NCI-H774 (cell line): Measurements from ENCODE around the gene NOP10.
"Not testable (repeated sequence)": the region's sequence is repeated elsewhere in the genome, so short reads cannot be mapped to it uniquely, and the experiment has no call there.

Source experiments
- DNase-seq: peaks from one replicate; lab custom pipeline; 2025; lab: John Stamatoyannopoulos, UW

NOP10 gene

DNA sequence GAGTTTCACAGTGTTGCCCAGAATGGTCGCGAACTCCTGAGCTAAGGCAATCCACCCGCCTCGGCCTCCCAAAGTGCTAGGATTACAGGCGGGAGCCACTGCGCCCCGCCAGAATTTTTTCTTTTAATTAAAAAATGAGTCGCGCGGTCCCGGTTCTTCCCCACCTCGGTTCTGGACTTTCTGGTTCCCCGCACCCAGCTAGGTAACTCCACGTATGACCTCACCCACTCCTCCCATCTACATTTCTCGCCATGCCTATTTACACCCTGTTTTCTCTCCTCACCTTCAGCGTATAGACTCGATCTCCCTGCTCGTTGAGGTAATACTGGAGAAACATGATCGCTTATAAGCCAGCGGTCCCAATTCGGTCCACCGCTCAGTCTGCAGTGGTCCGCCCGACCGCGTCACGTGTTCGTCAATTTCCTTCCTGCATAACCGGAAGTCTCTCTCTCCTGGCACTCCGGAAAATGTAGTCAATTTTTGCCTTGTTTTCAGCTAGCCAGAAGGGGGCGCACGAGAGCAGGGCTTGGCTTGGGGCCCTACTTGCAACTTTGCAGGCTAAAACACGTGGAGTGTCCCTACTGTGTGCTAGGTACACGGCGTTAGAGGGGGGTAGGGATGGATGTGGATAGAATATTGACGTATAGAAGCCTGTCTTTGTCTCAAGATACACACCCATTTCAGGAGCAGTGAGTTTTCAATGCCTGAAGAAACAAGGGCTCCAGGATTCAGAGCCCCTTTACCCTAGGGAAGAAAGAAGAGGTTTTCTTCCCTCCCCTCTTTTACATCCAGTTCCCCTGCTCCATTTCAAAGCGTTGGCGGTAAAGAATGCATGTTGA, at the start of gene NOP10, which contains the start of gene NUTM1:
TSS of gene NOP10 (minus strand) at position 400 of the 839 bp plus-strand sequence. CDS start at position 337, 63 bp downstream.
TSS of gene NUTM1 (plus strand) at position 579 of the 839 bp plus-strand sequence. CDS start 382 bp downstream, outside the sequence.
- DNase-seq, result peak; percentile 88

DNA sequence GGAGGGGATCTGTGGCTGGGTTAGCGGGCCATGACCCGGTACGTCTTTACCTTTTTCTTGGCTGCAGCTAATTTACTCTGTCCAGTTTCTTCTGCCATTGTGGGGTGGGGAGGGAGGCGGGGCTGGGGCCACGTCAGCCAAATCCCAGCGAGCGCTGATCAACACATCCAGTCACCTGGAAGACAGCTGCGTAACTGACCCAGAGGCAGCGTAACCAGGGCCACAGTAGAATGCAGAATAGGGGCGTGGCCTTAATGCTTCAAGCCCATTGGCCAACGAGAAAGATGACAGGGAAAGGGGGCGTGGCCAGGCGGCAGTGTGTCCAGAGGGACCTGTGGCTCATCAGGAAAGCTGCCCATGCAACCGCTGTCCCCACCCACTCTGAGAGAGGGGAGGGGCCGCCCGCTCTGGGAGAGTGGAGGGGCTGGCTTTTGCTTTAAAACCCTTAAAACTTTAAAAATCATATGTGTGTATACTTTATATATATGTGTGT, 46.7 kb upstream of the NOP10 start:
- not testable (repeated sequence) for DNase-seq

DNA sequence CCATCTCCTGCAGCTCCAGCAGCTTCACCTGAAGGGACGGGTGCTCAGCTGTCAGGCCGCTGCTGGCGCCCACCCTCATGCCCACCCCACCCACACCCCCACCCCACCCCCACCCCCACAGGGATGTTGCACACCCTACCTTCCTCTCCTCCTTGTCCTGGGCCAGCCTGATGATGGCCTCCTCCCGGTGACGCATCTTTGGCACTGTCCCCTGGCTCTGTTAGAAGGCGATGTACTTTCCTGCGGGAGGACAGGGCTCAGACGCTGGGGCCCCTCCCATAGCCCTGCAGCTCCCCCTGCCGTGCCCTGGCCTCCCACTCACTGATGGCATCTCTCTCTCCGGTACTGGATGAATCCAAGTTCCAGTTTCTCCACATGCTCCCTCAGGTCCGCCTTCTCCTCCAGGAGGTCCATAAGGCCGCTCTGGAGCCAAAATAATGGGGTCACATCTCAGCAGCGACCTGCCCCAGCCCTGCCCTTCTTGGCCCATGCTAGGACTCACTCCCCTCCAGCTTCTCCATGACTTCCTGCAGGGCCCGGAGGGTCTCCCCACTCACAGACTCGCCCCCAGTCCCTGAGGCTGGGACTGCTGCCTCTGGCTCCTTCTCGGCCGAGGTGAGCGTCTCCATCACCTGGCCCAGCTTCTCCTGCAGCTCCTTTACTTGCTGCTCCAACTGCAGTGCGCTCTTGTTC, 39.0 kb upstream of the NOP10 start:
- DNase-seq, result not testable (repeated sequence)

DNA sequence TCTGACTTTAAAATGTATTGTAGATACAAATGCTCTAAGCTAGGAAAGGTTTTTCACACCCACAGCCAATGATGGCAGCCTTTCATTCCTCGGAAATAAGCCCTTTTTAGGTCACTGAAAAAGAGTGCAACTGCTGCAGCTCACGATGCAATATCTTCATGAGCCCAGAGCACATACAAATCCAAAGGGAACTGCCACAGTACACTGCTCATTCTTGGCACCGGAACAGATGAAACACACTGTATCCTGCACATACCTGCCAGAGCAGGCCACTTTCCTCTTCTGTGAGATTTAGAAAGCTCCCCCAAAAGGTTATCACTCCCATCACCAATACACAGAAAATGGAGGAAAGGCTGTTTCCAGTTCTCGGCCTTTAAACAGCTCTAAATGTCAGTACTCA, 37.6 kb upstream of the NOP10 start:
- DNase-seq, result not testable (repeated sequence)

DNA sequence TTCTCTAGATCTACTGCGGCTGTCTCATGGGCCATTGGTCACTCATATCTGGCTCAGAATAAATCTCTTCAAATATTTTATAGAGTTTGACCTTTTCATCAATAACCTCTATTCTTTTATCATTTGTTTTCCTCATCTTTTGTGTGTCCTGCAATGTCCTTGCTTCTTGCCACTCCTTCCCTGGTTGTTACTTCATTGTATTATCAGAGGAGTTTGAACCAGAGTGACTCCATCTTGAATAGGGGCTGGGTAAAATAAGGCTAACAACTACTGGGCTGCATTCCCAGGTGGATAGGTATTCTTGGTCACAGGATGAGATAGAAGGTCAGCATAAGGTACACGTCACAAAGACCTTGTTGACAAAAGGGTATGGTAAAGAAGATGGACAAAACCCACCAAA, 33.9 kb upstream of the NOP10 start:
- no peak for DNase-seq

DNA sequence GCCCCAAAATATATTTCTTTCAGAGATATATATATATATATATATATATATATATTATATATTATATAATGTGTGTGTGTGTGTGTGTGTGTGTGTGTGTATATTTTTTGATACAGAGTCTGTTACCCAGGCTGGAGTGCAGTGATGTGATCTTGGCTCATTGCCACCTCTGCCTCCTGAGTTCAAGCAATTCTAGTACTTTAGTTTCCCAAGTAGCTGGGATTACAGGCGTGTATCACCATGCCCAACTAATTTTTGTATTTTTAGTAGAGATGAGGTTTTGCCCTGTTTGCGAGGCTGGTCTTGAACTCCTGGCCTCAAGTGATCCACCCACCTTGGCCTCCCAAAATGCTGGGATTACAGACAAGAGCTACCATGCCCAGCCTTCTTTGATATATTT, 32.6 kb upstream of the NOP10 start:
- DNase-seq, result not testable (repeated sequence)

DNA sequence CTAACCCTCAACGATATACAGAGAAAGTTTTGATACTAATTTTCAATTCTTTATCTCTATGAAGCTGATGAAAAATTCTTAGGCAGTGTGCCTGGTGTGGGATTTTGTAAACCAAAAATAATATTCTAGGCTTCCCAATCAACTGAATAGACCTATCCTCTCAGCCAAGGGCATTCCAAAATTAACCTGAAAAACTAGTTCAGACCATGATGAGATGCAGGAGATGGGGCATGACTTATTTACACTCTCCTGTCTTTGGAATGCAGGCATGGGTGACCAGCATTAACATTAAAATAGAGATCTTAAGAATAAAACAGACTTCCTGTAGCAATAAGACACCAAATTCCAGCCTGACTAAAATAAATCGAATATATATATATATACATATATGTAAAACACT, 31.9 kb upstream of the NOP10 start:
- DNase-seq, result no peak

DNA sequence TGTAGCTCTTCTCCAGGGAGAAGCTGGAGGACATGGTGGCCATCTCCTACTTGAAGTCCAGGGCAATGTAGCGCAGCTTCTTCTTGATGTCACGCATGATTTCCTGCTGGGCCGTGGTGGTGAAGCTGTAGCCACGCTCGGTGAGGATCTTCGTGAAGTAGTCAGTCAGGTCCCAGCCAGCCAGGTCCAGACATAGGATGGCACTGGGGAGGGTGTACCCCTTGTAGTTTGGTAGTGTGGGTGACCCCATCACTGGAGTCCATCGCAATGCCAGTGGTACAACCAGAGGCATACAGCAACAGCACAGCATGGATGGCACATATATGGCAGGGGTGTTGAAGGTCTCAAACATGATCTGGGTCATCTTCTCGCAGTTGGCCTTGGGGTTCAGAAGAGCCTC, 31.0 kb upstream of the NOP10 start:
- no peak for DNase-seq

DNA sequence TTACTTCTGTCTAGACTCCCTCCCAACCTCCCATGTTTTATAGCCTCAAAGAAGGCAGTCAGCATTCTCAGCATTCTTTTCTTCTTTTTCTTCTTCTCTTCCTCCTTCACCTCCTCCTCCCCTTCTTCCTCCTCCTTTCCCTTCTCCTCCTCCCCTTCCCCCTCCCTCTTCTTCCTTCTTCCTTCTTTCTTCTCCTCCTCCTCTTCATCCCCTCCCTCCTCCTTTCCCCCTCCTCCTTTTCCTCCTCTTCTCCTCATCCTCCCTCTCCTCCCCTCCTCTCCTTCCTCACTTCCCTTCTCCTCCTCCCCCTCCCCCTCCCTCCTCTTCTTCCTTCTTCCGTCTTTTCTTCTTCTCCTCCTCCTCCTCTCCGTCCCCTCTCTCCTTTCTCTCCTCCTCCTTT, 27.7 kb upstream of the NOP10 start:
- no peak for DNase-seq

DNA sequence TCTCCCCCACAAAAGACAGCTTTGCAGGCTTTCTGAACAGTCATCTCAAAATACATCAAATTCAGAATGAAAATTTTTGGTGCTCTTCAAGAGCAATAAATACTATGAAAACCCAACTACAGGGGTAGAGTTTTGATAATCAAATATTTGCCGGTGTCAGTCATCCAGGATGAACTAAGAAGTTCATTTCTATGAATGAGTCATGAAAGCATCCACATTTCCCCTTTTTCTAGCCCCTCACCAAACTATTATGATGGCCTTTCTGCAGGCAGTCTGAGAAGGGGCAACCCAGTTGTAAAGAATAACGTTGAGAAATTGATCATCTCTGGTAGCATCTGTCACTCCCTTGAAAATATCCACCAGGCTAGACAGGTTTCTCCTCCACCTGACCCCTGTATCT, 27.2 kb upstream of the NOP10 start:
- DNase-seq, result no peak

DNA sequence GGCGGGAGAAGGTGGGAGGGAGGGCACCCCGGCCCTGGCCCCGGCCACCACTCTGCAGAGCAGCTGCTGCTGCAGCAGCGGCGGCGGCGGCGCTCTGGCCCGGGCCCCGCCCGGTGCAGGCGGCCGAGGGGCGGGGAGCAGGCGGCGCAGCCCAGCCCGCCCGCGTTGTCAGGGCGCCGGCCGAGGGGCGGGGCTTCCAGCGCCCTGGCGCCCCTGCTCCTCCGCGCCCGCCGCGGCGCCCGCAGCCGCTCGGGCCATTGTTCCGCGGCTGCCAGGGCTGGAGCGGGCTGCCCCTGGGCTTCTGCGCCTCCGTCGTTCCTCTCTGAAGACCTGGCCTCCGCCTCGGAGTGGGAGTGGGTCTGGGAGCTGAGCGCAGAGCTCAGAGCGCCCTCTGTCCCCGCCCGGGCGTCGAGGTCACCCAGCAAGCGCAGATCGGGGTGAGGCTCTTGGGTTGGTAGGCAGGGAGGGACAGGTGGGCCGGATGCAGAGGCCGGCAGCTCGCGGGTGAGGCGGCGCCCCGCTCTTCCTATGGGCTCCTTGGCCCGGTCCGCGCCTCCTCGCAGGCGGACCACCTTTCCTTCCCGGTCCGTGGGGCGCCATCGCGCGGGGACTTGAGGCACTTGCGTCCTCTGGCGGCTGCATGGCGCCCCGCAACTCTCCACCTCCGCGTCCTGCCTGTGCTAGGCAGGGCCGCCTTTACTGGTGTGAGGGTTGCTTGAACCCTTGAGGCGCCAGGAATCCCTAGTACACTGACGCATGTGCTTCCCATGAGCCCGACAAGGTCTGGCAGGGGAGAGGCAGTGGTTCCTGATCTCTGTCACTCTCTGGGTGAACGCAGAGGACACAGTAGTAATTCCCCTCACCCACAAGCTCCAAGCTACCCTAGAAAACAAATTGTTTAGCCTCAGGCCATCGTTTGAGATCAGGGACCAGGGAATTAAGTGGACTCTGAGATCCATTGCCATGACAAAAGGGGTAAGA, 24.5 kb upstream of the NOP10 start, which contains the start of gene LPCAT4:
TSS of gene LPCAT4 (minus strand) at position 96 of the 981 bp plus-strand sequence. CDS start 96 bp downstream, outside the sequence.
- DNase-seq, result peak; percentile 83

DNA sequence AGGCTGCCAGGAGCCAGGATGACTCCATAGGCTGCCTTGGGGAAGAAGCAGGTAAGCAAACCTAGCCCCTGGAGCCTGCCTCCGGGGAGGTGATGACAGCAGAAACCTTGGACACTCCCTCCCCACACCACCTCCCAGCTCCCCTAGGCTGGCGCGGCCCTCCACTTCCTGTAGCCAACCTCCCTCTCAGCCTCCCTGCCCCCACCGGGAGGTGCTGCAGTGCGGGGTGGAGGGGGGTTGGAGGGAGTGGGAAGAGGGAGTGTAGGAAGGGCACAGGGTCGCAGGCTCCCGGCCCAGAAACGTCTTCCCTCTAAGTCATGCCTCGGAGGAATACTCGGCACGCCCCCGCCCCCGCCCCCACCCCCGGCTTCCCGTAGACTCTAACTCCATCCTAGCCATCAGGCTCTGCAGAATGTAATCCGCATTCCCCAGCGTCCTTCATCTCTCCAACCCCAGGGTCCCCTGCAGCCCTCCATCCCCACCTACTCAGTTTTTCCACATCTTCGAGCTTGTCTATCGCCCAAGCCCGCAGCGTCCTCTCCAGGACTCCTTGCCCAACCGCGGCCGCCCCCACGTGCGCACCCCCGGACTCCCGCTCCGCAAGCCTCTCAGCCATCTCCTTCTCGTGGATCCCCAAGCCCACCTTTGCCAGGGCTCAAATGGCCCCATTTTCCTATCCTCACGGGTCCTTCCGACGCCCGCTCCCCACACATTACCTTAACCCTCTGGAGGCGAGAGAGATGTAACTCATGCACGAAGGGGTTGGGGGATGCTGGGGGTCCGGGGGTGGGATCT, 23.5 kb upstream of the NOP10 start:
- peak; percentile 47 for DNase-seq

DNA sequence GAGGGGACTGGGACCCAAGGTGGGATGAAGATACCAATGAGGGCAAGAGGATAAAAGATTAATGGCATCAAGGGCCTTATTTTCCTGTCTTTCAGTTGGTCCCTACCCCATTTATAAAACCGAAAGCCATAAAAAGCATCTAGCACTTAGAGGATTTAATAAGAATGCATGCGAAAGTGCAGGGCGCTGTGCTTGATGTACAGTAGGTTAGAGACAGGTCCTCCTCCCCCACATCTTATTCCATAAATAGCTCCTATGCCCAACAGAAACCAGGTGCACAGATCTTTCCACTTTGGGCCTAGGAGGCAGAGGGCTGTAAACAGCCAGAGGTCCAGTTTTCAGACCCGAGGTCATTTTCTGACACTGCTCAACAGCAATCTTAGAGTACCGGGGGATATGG, 22.9 kb upstream of the NOP10 start:
- DNase-seq, result no peak

DNA sequence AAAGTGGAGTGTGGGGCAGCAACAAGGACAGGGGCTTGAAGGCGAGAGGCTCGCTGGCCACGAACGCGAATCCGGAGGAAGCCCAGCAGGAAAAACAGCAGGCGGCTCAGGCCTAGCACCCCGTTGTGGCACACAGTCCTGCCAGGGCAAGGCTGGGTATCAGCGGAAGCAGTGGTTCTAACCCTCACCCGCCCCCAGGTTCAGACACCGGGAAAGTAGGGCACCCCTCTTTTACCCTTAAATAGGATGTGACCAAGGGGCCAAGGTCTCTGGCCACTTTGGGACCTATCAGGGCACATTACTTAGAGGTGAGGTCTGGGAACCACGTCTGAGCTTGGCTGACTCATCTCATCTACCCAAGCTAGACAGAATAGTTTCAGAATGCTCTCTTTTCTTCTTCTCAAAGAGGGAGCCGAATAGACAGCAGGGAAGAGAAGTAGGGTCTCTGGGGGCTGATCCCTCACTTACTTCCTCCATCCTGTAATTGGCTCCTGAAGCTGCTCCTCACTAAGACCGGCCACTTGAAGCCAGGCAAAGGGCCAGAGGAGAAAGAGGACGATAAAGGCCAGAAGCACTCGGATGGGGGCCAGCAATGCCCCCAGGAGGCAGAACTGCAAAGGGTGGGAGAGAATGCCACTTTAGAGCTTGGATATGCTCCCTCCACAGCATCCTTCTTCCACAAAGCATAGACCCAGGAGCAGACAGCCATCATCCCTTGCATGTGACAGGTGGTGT, 22.3 kb upstream of the NOP10 start:
- DNase-seq, result no peak

DNA sequence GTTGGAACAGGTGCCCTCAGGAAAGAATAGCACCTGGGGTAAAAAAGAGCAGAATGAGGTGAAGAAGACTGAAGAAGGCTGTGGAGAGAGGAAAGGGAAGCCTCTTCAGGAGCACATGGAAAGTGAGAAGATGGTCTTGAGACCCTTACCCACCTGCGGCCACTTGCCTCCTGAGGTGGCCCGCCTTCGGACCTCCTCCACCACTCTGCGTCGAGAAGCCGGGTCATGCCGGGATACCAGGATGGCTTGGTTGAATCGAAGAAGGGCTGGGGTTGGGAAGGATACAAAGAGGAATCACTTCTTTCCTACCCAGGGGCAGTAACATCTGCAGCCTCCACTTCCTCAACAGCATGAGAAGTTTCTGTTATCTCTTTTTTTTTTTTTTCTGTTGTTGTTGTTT, 21.1 kb upstream of the NOP10 start:
- no peak for DNase-seq

DNA sequence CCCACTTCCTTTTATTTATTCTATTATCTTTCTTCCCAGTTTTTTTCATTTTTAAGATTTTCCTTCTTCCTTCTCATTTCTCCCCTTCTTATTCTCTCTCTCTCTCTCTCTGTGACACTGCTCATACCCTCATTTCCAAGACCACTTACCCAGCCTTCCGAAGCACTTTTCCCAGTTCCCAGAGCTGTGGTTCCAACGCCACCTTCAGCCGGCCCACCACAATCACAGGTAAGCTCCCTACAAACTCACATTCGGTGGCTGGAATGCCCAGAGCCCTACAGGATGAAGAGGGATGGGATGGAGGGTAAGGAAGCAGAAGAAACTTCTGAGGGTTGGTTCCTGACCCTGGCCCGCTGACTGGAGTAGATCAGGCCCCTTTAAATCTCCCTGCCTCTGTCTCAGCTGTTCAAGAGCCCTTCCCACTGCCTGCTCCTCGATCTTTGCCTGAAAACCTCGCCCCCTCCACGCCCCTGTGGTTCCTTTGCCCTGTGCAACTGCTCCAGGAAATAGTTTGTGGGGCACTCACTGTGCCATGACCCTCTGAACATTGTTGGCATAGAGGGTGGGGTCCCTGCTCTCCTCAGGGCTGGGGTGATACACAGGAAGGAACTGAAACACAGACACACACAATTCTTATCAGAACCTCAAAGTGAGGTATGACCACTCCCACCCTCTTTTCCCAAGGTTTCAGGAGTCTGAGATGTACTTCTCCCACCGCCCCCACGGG, 19.3 kb upstream of the NOP10 start:
- DNase-seq, result no peak

DNA sequence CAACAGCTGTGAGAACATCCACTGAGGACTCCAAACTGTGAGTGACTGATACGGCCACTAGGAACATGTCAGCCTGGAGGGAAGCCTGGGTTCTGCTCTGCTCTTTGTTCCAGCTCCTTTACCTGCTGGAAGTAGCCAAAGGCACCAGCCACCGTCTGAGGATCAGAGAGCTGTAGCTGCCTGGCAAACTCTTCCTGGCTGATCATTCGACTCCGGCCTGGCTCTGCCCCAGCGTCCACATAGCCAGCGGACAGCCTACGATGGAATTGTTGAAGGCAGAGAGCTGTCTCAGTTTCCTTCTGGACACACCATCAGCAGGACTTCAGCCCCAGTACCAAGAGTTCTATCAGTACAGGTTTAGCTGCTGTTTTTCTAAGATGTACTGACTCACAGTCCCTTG, 18.3 kb upstream of the NOP10 start:
- no peak for DNase-seq

DNA sequence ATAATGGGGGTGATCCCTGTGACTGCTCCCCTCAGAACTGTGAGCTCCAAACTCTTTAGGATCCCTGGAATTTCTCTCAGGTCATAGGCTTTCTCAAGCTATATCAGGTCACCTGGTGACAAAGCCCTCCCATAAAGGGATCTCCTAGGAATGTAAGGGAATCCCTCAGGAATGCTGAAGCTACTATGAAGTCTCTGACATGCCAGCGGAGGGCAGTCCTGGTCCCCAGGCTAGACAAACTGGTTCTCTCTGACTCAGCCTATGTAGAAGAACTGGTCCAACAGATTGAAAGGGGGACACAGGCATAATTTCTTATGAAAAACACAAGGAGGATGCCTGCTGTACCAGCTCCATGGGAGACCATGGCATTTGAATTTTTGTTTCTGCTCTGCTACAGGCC, 17.4 kb upstream of the NOP10 start:
- DNase-seq, result no peak

DNA sequence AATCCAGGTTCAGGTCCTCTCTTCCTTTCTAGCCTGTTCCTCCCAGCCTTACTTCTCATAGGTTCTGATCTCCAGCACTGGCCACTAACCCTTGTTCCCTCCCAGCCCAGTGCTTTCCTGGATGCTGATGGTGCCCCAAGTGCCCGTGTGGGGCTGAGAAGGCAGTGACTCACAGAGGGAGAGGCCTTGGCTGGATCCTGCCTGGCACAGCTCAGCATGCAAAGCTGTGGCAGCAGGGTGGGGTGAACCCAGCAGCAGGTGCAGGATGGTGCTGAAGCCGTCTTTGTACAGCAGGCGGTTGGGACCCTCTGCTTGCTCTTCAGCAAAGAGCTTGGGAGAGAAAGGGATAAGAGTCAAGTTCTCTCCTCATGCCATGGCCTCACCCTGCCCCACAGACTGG, 16.5 kb upstream of the NOP10 start:
- no peak for DNase-seq

DNA sequence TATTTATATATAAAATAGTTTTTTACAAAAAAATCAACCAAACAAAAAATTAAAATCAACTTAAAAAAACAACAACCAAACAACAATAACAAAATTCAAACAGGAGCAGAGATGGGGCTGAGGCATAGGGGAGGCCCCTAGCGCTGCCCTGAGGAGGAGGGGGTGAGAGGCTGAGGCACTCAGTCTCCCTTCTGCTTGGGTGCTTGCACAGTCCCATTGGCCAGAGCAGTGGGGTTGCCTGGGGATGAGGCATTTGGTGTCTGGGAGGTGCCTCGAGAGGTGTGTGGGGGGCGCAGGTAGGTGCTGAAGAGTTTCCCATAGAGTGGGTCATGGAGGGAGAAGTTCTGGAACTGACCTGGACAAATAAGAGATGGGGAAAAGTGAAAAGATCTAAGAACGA, 16.0 kb upstream of the NOP10 start:
- DNase-seq, result no peak
